ENCODE results near the gene CACHD1. TPM values are rescaled to one million over a fixed set of nuclear protein-coding genes. Genes with fewer than 3 reads are reported as not detected.

The CACHD1 gene
- total RNA-seq, 1 experiment from 2014 or later = 16.6 TPM

GRCh38 chr1:64538389-64538788 is 68.5 kb downstream of the CACHD1 start:
- Mint-ChIP-seq H3K27ac (ENCODE audit: unreplicated experiment) (no peak overlapping the region), H3K36me3 (ENCODE audit: insufficient read depth, unreplicated experiment) (peaks cover 11% of the 10 kb centered on the region), H3K4me3 (ENCODE audit: unreplicated experiment) (no peak overlapping the region), H3K9me3 (ENCODE audit: unreplicated experiment) (no peaks in the 10 kb centered on the region), H3K27me3 (ENCODE audit: insufficient read depth, unreplicated experiment) (no peaks in the 10 kb centered on the region), H3K4me1 (ENCODE audit: low read depth, unreplicated experiment) (peaks cover 13% of the 10 kb centered on the region)
- Histone ChIP-seq H3K4me3 (ENCODE audit: low read depth, low read length) (no peak overlapping the region), H3K4me1 (peaks cover 15% of the 10 kb centered on the region; the same call in 1 of the 2 replicates), H3K36me3 (ENCODE audit: control insufficient read depth, insufficient read depth, low read length) (no peaks in the 10 kb centered on the region), H3K9me3 (no peaks in the 10 kb centered on the region), H3K27me3 (replicated peaks; ENCODE audit: control insufficient read depth, insufficient read depth, low read length) (no peaks in the 10 kb centered on the region)
- TF ChIP-seq CTCF (IDR thresholded peaks at IDR 0.05; ENCODE audit: insufficient read depth in 1 of 2, low read depth in 1 of 2, low read length in 1 of 2, severe bottlenecking in 1 of 2, unreplicated experiment in 1 of 2) = no peak
- CTCF ChIA-PET = no interaction called here
- POLR2A ChIA-PET = no interaction called here
- DNase-seq = no peak
- intact Hi-C loops (cut with micrococcal nuclease; ENCODE audit: unreplicated experiment) = no loop called here
- BruUV-seq (replicated peaks) = no TSS peak

GRCh38 chr1:64539289-64539688 is 69.4 kb downstream of the CACHD1 start:
- Mint-ChIP-seq H3K9me3 (ENCODE audit: unreplicated experiment) (no peaks in the 10 kb centered on the region), H3K27ac (ENCODE audit: unreplicated experiment) (no peak overlapping the region), H3K4me3 (ENCODE audit: unreplicated experiment) (no peak overlapping the region), H3K36me3 (ENCODE audit: insufficient read depth, unreplicated experiment) (peaks cover 10% of the 10 kb centered on the region), H3K4me1 (ENCODE audit: low read depth, unreplicated experiment) (peaks cover 13% of the 10 kb centered on the region), H3K27me3 (ENCODE audit: insufficient read depth, unreplicated experiment) (no peaks in the 10 kb centered on the region)
- Histone ChIP-seq H3K9me3 (no peaks in the 10 kb centered on the region), H3K27me3 (replicated peaks; ENCODE audit: control insufficient read depth, insufficient read depth, low read length) (no peaks in the 10 kb centered on the region), H3K36me3 (ENCODE audit: control insufficient read depth, insufficient read depth, low read length) (no peaks in the 10 kb centered on the region), H3K4me3 (ENCODE audit: low read depth, low read length) (no peak overlapping the region), H3K4me1 (peaks cover 15% of the 10 kb centered on the region; the same call in 1 of the 2 replicates)
- DNase-seq = no peak
- ChIA-PET POLR2A (interaction anchor here (0.5 kb wide), 1 partner anchor 50 kb away, joined by 3 read pairs; no protein-coding TSS in a partner anchor), CTCF (no interaction called here)
- BruUV-seq (replicated peaks) = no TSS peak
- intact Hi-C loops (cut with micrococcal nuclease; ENCODE audit: unreplicated experiment) = no loop called here
- no peak for TF ChIP-seq CTCF (IDR thresholded peaks at IDR 0.05; ENCODE audit: insufficient read depth in 1 of 2, low read depth in 1 of 2, low read length in 1 of 2, severe bottlenecking in 1 of 2, unreplicated experiment in 1 of 2)

DNA sequence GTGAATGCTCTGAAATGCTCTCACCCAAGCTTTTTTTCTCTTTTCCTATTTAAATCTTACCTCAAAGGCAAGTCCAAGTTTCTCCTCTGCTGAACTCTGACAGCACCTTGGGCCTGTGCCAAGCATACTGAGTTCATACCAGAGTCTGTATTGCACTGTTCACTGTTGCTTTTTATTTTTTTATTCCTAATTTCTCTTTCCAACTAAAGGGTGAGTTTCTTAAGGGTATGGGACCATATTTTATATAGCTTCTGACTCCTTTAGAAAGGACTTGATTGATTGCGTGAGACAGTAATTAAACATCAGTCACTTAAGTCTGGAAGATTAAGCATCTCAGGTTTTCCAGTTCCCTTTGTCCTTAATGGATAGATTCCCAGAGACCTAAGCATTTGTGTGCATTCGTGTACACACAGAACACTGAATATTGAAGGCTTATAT is 69.9 kb downstream of the CACHD1 start:
- no peak for DNase-seq
- no peak overlapping the region for H3K4me3 Mint-ChIP-seq (ENCODE audit: unreplicated experiment)
- no TSS peak for BruUV-seq (replicated peaks)

More for the DNA sequence above, 69.9 kb downstream of the CACHD1 start:
- intact Hi-C loops (cut with micrococcal nuclease; ENCODE audit: unreplicated experiment) = loop anchor here (10.0 kb wide), 1 partner anchor 285 kb away; no protein-coding TSS in a partner anchor
- H3K27me3 ChIP-seq (replicated peaks; ENCODE audit: control insufficient read depth, insufficient read depth, low read length) = no peaks in the 10 kb centered on the region
- H3K4me3 ChIP-seq (ENCODE audit: low read depth, low read length) = no peak overlapping the region
- Mint-ChIP-seq H3K36me3 (ENCODE audit: insufficient read depth, unreplicated experiment) (peaks cover 6% of the 10 kb centered on the region), H3K27ac (ENCODE audit: unreplicated experiment) (no peak overlapping the region), H3K9me3 (ENCODE audit: unreplicated experiment) (no peaks in the 10 kb centered on the region), H3K4me1 (ENCODE audit: low read depth, unreplicated experiment) (peaks cover 13% of the 10 kb centered on the region), H3K27me3 (ENCODE audit: insufficient read depth, unreplicated experiment) (no peaks in the 10 kb centered on the region)
- ChIA-PET POLR2A (no interaction called here), CTCF (no interaction called here)
- H3K4me1 ChIP-seq = peaks cover 15% of the 10 kb centered on the region; the same call in 1 of the 2 replicates
- no peak for TF ChIP-seq CTCF (IDR thresholded peaks at IDR 0.05; ENCODE audit: insufficient read depth in 1 of 2, low read depth in 1 of 2, low read length in 1 of 2, severe bottlenecking in 1 of 2, unreplicated experiment in 1 of 2)
- no peaks in the 10 kb centered on the region for H3K9me3 ChIP-seq
- no peaks in the 10 kb centered on the region for H3K36me3 ChIP-seq (ENCODE audit: control insufficient read depth, insufficient read depth, low read length)
